OCI-LY3 (cell line): ENCODE measurements around the gene DNAJC17.

Experiments used
- EZH2phosphoT487 ChIP-seq: fragments of 200-600 bp; shearing (Covaris generic); IDR thresholded peaks from 2 replicates; pipeline ENCODE4 v1.6.1; 2018; ENCODE audit warnings: antibody characterized with exemption, mixed run types, low read depth
- TF ChIP-seq, protein P1 (sequence below): fragments of 200-600, 300-600 bp; sonication (generic); IDR thresholded peaks from 2 replicates; pipeline ENCODE4 v1.5.1; 2014; ENCODE audit warnings: antibody characterized with exemption, low read length, low read depth

- TF ChIP-seq, protein P1, sequence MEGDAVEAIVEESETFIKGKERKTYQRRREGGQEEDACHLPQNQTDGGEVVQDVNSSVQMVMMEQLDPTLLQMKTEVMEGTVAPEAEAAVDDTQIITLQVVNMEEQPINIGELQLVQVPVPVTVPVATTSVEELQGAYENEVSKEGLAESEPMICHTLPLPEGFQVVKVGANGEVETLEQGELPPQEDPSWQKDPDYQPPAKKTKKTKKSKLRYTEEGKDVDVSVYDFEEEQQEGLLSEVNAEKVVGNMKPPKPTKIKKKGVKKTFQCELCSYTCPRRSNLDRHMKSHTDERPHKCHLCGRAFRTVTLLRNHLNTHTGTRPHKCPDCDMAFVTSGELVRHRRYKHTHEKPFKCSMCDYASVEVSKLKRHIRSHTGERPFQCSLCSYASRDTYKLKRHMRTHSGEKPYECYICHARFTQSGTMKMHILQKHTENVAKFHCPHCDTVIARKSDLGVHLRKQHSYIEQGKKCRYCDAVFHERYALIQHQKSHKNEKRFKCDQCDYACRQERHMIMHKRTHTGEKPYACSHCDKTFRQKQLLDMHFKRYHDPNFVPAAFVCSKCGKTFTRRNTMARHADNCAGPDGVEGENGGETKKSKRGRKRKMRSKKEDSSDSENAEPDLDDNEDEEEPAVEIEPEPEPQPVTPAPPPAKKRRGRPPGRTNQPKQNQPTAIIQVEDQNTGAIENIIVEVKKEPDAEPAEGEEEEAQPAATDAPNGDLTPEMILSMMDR = no peak
- TF ChIP-seq EZH2phosphoT487 = no peak
Observed at GRCh38 chr15:40775740-40776536, 31.3 kb downstream of the DNAJC17 start.
